KMS-11 (cell line): ENCODE data around the gene TRPM4.

Experiments used
- H2AFZ ChIP-seq: fragments of 200-600 bp; sonication (generic); 2 replicates; pipeline ENCODE4 v1.6.1; 2016; ENCODE audit warnings: antibody characterized with exemption, mixed run types, low read depth
- H3K27ac ChIP-seq: fragments of 200-600 bp; sonication (generic); 2 replicates; pipeline ENCODE4 v1.6.1; 2016; ENCODE audit warnings: mild to moderate bottlenecking, mixed run types
- H3K27me3 ChIP-seq: fragments of 200-600 bp; sonication (generic); 2 replicates; pipeline ENCODE4 v1.6.1; 2017; ENCODE audit warnings: mild to moderate bottlenecking, low read depth, mixed run types, moderate library complexity; ENCODE audit not compliant: insufficient read depth
- H3K36me3 ChIP-seq: fragments of 200-600 bp; sonication (generic); 2 replicates; pipeline ENCODE4 v1.6.1; 2017; ENCODE audit warnings: mild to moderate bottlenecking, mixed run types; ENCODE audit not compliant: insufficient read depth
- H3K4me1 ChIP-seq: fragments of 200-600 bp; sonication (generic); 2 replicates; pipeline ENCODE4 v1.6.1; 2016; ENCODE audit warnings: mild to moderate bottlenecking, low read depth, mixed run types; ENCODE audit not compliant: poor library complexity, severe bottlenecking
- H3K4me2 ChIP-seq: fragments of 200-600 bp; sonication (generic); 2 replicates; pipeline ENCODE4 v1.7.0; 2016; ENCODE audit warnings: mild to moderate bottlenecking, mixed run types
- H3K4me3 ChIP-seq: fragments of 200-600 bp; sonication (generic); IDR thresholded peaks from 2 replicates; pipeline ENCODE4 v1.6.1; 2017; ENCODE audit warnings: low read depth, low read length, mixed read lengths; ENCODE audit not compliant: insufficient read depth
- H3K79me2 ChIP-seq: fragments of 200-600 bp; sonication (generic); 2 replicates; pipeline ENCODE4 v1.6.1; 2016; ENCODE audit warnings: low read depth, mixed run types; ENCODE audit not compliant: insufficient read depth
- H3K9ac ChIP-seq: fragments of 200-600 bp; sonication (generic); 2 replicates; pipeline ENCODE4 v1.6.1; 2016; ENCODE audit warnings: mild to moderate bottlenecking, mixed run types
- H4K20me1 ChIP-seq: fragments of 200-600 bp; sonication (generic); 2 replicates; pipeline ENCODE4 v1.6.1; 2016; ENCODE audit warnings: mild to moderate bottlenecking, mixed run types; ENCODE audit not compliant: insufficient read depth
- TF ChIP-seq, protein P1 (sequence below): fragments of 200-600 bp; sonication (generic); conservative IDR thresholded peaks from 2 replicates; pipeline ENCODE4 v1.6.1; 2017; ENCODE audit warnings: low read depth, mild to moderate bottlenecking, antibody characterized with exemption, low read length, moderate library complexity, mixed read lengths

TRPM4 gene

DNA sequence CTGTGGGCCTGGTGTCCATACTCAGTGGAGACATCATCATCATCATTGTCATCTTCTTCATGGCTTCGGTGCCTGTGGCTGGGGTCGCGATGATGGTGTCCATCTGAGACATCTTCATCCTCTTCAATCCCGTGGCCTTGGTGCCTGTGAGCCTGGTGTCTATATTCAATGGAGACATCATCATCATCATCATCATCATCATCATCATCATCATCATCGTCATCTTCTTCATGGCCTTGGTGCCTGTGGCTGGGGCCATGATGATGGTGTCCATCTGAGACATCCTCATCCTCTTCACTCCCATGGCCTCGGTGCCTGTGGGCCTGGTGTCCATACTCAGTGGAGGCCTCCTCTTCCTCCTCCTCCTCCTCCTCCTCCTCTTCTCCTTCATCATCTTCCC, 3.3 kb upstream of the TRPM4 start:
- Histone ChIP-seq H3K27ac (no peak overlapping the region), H3K4me2 (no peak overlapping the region), H3K79me2 (no peaks in the 10 kb centered on the region), H3K36me3 (no peaks in the 10 kb centered on the region), H3K9ac (no peak overlapping the region), H3K4me3 (no peak overlapping the region), H4K20me1 (no peaks in the 10 kb centered on the region), H3K27me3 (peaks cover 81% of the 10 kb centered on the region), H3K4me1 (peaks cover 27% of the 10 kb centered on the region), H2AFZ (no peak overlapping the region)
- TF ChIP-seq, protein P1, sequence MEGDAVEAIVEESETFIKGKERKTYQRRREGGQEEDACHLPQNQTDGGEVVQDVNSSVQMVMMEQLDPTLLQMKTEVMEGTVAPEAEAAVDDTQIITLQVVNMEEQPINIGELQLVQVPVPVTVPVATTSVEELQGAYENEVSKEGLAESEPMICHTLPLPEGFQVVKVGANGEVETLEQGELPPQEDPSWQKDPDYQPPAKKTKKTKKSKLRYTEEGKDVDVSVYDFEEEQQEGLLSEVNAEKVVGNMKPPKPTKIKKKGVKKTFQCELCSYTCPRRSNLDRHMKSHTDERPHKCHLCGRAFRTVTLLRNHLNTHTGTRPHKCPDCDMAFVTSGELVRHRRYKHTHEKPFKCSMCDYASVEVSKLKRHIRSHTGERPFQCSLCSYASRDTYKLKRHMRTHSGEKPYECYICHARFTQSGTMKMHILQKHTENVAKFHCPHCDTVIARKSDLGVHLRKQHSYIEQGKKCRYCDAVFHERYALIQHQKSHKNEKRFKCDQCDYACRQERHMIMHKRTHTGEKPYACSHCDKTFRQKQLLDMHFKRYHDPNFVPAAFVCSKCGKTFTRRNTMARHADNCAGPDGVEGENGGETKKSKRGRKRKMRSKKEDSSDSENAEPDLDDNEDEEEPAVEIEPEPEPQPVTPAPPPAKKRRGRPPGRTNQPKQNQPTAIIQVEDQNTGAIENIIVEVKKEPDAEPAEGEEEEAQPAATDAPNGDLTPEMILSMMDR: no peak

DNA sequence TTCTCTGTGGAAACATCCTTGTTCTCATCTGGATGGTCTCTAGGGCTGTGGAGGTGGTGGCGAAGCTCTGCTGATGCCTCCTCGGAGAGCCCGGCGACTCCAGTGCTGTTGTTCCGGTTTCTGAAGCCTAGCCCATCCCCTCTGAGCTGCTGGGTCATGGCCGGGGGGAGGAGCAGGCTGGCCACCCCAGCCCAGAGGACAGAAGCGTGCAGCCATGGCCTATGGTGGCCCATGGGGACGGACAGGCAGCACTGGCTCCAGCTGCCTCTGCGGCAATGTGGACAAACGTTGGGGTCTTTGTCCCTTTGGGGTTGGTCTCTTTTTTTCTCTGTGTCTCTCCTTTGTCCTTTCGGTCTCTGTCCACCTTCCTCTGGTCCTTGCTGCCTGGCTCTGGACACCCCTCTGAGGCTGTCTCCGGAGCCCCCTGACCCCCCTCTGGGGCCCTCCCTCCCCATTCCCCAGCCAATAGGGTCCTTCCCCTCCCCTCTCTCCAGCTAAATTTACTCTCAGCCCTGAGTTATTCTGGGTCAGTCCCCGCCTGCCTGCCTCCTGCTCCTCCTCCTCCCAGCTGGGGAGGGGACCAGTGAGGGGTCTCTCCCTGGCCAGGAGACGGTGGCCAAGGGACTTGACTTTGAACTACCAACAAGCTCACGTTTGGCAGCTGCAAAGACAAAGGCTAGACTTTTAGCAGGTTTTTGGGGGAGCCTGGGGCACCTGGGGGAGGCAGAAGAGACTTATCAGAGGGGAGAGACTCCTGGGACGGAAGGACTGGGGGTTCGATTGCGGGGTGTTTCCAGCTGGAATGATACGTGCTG, 2.4 kb upstream of the TRPM4 start, which contains the start of gene HRC:
Gene HRC (minus strand): TSS at position 392 of the 815 bp plus-strand sequence. CDS start 159 bp downstream, at position 233.
- Histone ChIP-seq H2AFZ (no peak within 1 kb of the TSS), H3K79me2 (no peaks in the 10 kb centered on the region), H3K4me2 (no peak within 1 kb of the TSS), H3K36me3 (no peaks in the 10 kb centered on the region), H4K20me1 (no peaks in the 10 kb centered on the region), H3K27me3 (peaks cover 90% of the 10 kb centered on the region), H3K4me3 (no peak within 1 kb of the TSS), H3K27ac (no peak within 1 kb of the TSS), H3K4me1 (peaks cover 27% of the 10 kb centered on the region), H3K9ac (no peak within 1 kb of the TSS)
- TF ChIP-seq, protein P1: no peak

DNA sequence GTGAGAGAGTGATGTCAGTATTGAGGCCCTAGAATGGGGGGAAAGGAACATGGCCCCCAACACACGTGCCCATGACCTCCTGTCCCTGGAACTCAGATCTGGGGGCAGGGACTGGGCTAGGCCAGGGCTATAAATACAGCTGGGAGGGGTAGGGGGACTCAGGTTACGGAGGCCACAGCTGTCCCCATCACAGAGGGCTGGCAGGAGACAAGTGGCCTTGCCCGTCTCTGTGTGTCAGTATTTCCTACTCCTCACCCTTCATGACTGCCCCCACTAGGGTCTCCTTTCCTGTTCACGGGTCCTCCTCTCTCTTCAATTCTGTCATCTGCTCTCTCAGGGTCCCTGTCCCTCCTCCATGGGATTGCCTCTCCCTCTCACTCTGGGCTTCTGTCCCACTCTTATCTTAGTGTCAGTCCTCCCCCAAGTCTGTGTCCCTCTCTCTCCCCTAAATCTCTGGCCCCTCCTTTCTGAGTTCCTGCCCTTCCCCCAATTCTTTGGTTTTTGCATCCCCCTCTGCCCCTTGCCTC, 1.7 kb upstream of the TRPM4 start:
- H3K4me2 ChIP-seq: no peak overlapping the region
- no peak overlapping the region for H2AFZ ChIP-seq
- H3K9ac ChIP-seq: no peak overlapping the region
- no peak overlapping the region for H3K27ac ChIP-seq
- H3K27me3 ChIP-seq: peaks cover 91% of the 10 kb centered on the region
- no peaks in the 10 kb centered on the region for H3K36me3 ChIP-seq
- TF ChIP-seq, protein P1: no peak
- H3K79me2 ChIP-seq: no peaks in the 10 kb centered on the region
- no peak overlapping the region for H3K4me3 ChIP-seq
- H3K4me1 ChIP-seq: peaks cover 23% of the 10 kb centered on the region
- no peaks in the 10 kb centered on the region for H4K20me1 ChIP-seq

DNA sequence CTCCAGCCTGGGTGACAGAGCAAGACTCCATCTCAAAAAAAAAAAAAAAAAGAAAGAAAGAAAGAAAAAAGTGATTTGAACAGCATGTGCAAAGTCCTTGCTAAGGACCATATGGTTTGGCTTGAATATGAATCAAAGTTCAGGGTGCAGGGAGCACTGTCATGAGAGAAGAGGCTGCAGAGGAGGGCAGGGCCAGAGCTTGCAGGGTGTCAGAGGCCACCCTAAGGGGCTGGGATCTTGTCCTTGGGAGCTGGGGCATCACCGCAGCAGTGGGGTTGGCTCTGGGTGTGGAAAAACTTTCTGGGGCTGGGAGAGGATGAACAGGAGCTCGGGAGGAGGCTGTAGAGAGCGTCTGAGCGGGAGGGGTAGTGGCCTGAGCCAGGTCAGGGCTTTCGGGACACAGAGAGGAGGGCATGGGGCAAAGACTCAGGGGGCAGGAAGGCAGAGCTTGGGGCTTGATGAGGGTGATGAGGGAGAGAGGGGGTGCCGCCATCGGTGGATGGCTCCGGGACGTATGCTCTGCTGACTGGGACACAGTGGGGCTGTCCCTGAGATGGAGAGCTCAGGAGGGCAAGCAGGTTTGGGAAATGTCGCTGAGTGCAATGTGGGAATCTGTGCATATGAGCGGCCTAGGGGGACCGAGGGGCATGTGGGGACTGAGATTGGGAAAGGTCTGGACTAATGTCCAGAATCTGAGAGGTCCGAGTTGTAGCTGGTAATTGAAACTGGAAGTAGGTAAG, 3.0 kb downstream of the TRPM4 start:
- Histone ChIP-seq H3K27ac (no peak overlapping the region), H4K20me1 (no peaks in the 10 kb centered on the region), H3K79me2 (no peaks in the 10 kb centered on the region), H3K4me1 (peaks cover 12% of the 10 kb centered on the region), H2AFZ (no peak overlapping the region), H3K36me3 (no peaks in the 10 kb centered on the region), H3K27me3 (peaks cover 89% of the 10 kb centered on the region), H3K4me3 (no peak overlapping the region), H3K4me2 (no peak overlapping the region), H3K9ac (no peak overlapping the region)
- TF ChIP-seq, protein P1: no peak
